ENCODE measurements around the gene PIEZO2. TPM values are rescaled to one million over a fixed set of nuclear protein-coding genes. Genes with fewer than 3 reads are reported as not detected.

The PIEZO2 gene
- total RNA-seq, 1 experiment from 2014 or later = 1.8 TPM

GRCh38 chr18:11066038-11066437, 83.3 kb downstream of the PIEZO2 start:
- DNase-seq (ENCODE audit: low spot score) = no peak

- no peak for DNase-seq (ENCODE audit: low spot score)
These were observed 84.5 kb downstream of the PIEZO2 start for GRCh38 chr18:11064727-11065460.

- no peak for DNase-seq (ENCODE audit: low spot score)
These were observed 85.3 kb downstream of the PIEZO2 start for GRCh38 chr18:11064106-11064505.

GRCh38 chr18:11055721-11056120, 93.6 kb downstream of the PIEZO2 start:
- DNase-seq (ENCODE audit: low spot score) = no peak

- no peak for DNase-seq (ENCODE audit: low spot score)
These were observed 94.9 kb downstream of the PIEZO2 start for GRCh38 chr18:11054497-11054896.

GRCh38 chr18:11053293-11053692, 96.1 kb downstream of the PIEZO2 start:
- no peak for DNase-seq (ENCODE audit: low spot score)

- peak; percentile 18 for DNase-seq (ENCODE audit: low spot score)
These were observed 96.6 kb downstream of the PIEZO2 start for GRCh38 chr18:11052800-11053199.

- no peak for DNase-seq (ENCODE audit: low spot score)
These were observed 97.9 kb downstream of the PIEZO2 start for GRCh38 chr18:11051462-11051861.

GRCh38 chr18:11050966-11051365, 98.4 kb downstream of the PIEZO2 start:
- DNase-seq (ENCODE audit: low spot score) = no peak

GRCh38 chr18:11047817-11048216, 101.6 kb downstream of the PIEZO2 start:
- no peak for DNase-seq (ENCODE audit: low spot score)

GRCh38 chr18:11047156-11047555, 102.2 kb downstream of the PIEZO2 start:
- DNase-seq (ENCODE audit: low spot score) = peak; percentile 70

GRCh38 chr18:11046140-11046539, 103.2 kb downstream of the PIEZO2 start:
- no peak for DNase-seq (ENCODE audit: low spot score)

DNA sequence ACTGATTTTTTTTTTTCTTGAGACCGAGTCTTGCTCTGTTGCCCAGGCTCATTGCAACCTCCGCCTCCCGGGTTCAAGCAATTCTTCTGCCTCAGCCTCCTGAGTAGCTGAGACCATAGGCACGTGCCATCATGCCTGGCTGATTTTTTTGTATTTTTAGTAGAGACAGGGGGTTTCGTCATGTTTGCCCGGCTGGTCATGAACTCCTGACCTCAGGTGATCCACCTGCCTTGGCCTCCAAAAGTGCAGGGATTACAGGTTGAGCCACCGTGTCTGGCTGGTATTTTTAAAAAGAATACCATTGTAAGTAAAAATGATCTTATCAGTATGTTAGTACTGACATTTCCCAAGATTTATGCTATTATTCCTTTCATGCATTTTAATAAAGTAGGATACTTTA, 105.7 kb downstream of the PIEZO2 start:
- DNase-seq (ENCODE audit: low spot score) = no peak

DNA sequence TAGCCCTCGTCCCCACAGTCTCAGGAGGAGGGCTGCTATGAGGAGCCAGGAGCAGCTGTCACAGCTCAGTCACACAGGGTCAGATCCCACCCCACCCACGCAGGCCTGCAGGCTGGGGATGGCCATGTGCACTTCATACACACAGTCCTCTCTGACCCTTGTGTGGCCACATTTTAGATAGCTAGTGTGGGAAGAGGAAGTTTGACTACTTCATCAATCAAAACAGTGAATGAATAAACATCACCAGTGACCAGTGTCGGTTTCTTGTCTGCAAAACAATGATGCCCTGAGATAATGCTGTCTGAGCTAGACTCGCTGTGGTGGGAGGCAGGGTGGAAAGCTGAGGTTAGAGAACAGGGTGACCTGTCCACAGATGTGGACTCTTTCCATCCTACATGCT, 107.1 kb downstream of the PIEZO2 start:
- no peak for DNase-seq (ENCODE audit: low spot score)

DNA sequence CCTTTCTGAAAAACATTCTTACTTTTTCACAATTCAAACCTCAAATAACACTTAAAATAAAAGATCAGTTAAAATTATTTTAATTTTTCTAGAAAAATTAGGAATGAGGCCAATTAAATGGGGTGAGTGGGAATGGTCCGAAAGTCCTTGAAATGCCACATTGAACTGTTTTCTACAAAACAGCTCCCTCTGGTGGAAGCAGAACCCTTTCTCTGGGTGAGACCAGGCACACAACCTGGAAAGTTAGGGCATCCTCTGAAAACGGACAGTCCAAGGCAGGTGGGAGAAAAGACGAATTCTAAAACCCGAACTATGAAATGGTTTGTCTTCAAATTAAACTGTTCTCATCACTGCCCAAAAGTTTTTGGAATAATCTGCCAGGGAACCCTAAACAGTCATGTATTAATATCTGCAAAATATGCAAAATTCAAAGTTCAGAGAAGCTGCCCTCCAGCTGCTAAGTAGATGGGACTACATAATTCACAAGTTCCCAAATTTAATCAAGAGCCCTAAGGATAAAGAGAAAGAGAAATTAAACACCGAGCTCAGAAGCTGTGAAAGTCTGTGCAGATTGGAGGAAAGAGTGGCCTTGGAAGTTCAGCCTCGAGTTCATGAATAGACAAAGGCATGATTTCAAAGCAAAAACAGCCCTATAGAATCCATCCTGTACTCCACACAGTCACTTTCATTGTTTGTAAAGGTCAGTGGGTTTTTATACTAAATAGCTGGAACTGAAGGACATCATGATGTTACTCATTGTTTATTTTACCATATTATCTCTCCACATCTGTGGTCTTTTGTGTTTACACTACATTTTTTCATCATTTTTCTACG, 108.3 kb downstream of the PIEZO2 start:
- DNase-seq (ENCODE audit: low spot score) = peak; percentile 53

- no peak for DNase-seq (ENCODE audit: low spot score)
These were observed 109.0 kb downstream of the PIEZO2 start for GRCh38 chr18:11040359-11040758.

DNA sequence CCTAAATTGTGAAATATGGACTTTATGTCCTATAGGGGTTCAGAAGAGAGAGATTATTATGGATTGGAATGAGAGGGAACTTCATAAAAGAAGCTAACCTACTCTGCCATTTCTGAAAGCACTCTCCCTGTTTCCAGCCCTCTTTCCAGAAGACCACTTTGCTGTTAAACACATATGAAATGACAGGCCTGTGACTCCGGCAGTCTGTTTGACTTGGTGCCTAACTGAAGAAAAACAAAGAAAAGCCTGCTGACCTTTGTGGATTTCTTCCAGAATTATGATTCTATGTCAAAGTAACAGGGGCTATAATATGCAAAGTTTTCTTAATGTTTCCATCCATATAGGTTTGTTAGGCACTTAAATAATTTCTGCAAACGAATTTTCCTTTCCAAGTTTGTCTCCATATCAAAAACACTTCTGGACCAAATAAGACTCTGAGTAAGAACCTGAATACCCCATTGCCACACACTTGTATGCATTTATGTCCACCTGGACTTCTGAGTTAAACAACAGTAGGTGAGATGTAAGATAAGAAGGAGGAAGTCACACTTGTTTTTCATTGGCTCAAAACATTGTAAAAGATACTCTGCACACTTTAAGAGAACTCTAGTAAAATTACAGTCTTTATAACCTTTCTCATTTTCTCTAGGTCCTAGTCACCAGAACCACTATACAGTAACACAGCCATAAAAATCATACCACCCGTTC, 111.7 kb downstream of the PIEZO2 start:
- no peak for DNase-seq (ENCODE audit: low spot score)

DNA sequence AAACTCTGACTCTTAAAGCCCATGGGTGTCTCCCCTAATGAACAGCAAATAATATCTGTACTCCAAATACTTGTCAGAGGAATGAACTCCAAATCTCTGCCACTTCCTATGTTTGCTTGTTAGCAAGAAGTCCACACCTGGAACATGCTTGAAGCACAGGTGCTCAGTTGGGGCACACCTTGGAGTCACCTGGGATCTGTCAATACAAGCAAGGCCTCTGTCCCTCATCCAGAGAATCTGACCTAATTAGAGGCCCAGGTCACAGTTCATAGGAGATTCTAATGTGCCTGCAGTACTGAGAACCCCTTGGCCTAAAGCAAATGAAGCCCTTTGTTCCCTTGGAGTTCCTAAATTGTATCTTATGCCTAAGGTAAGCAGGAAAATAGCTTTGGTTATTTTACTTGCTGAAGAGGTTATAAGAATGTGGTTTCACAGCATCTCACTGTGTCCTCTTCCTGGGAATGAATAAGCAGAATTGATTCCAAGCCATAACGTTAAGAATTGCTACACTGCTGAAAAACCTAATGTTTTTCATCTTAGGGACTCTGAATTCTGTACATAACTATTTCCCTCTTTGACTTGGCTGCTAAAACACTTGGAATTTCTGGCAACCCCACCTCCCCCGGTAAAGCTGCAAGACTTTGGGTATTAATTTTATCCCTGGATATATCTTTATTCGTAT, 113.4 kb downstream of the PIEZO2 start:
- no peak for DNase-seq (ENCODE audit: low spot score)

DNA sequence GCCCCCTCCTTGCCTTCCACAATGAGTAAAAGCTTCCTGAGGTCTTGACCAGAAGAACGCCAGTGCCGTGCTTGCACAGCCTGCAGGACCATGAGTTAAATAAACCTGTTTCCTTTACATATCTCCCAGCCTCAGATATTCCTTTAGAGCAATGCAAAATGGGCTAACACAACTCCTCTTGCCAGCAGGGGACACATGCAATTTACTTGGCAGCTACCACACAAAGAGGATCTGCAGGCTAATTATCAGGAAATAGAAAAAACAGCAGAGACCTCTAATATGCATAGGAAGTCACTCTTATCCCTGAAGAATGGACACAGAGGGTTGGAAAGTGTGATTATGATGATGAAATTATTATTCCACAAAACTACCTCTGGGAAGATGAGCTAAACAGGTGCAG, 114.0 kb downstream of the PIEZO2 start:
- no peak for DNase-seq (ENCODE audit: low spot score)

- DNase-seq (ENCODE audit: low spot score) = peak; percentile 16
These were observed 114.5 kb downstream of the PIEZO2 start for GRCh38 chr18:11034884-11035283.

GRCh38 chr18:11033503-11033902, 115.9 kb downstream of the PIEZO2 start:
- no peak for DNase-seq (ENCODE audit: low spot score)

GRCh38 chr18:11031966-11032365, 117.4 kb downstream of the PIEZO2 start:
- no peak for DNase-seq (ENCODE audit: low spot score)
